Measurements from ENCODE around the gene ZNF784.

The ZNF784 gene

DNA sequence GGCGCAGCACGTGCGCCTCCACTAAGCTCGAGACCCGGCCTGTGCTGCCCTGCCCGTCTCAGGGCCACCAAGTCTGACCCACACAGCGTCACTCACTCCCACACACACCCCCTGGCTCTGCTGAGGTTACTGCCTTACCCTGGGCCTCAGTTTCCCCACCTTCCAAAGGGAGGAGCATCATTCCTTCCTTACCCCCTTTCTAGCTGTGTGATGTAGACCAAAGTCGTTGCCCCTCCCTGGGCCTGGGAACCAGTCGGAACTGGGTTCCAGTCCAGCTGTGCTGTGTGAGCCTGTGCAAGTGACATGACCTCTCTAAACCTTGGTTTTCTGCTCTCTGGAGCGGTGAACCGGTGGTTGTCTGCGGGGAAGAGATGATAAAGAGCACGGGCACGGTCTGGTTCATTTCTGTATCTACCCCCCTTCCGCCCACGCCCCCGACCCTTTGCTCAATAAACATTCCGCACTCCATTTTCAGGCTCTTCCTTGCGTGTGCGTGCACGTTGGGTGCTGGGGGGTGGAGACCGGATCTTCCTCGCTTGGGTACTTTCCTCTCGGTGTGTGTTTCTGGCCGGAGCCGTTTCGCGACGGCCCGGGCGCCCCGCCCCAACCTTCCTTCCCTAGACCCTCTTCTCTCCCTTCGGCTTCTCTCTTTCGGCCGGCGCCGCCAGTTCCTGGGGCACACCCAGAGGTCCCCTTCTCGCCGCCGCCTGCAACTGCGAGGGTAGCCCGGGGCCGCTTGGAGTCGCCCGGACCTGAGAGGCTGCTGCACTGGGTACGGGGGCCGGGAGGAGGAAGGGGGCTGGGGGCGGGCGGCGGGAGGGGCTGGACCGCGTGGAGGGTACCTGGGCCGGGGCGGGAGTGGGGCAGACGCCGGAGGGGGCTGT is 18.9 kb upstream of the ZNF784 start, which contains the start of gene ZNF581 (continued):
- TF ChIP-seq SP3 (tag by site-specific recombination; IDR thresholded peaks at IDR 0.05), result peak; percentile 95
- peak; percentile 83 for TF ChIP-seq KLF10 (tag by site-specific recombination; IDR thresholded peaks at IDR 0.05)
- TF ChIP-seq ZNF514 (tag by site-specific recombination; IDR thresholded peaks at IDR 0.05), result no peak
- TF ChIP-seq GLIS2 (tag by site-specific recombination; IDR thresholded peaks at IDR 0.05), result peak; percentile 38; the same call in 1 of the 2 replicates
- TF ChIP-seq, protein P1, sequence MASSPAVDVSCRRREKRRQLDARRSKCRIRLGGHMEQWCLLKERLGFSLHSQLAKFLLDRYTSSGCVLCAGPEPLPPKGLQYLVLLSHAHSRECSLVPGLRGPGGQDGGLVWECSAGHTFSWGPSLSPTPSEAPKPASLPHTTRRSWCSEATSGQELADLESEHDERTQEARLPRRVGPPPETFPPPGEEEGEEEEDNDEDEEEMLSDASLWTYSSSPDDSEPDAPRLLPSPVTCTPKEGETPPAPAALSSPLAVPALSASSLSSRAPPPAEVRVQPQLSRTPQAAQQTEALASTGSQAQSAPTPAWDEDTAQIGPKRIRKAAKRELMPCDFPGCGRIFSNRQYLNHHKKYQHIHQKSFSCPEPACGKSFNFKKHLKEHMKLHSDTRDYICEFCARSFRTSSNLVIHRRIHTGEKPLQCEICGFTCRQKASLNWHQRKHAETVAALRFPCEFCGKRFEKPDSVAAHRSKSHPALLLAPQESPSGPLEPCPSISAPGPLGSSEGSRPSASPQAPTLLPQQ (tag by site-specific recombination; IDR thresholded peaks at IDR 0.05), result peak; percentile 80
- no peak for TF ChIP-seq ZNF211 (tag by site-specific recombination; IDR thresholded peaks at IDR 0.05; ENCODE audit: low read depth)
- TF ChIP-seq HOXD13 (CRISPR knock-in tag; IDR thresholded peaks at IDR 0.05; ENCODE audit: borderline replicate concordance), result peak; percentile 74; the same call in 1 of the 2 replicates
- TF ChIP-seq ZNF555 (tag by site-specific recombination; conservative IDR thresholded peaks at IDR 0.05), result no peak
- TF ChIP-seq OSR2 (tag by site-specific recombination; IDR thresholded peaks at IDR 0.05), result 0 out of 2 replicates have a peak, but pooled peaks have one; percentile 14
- TF ChIP-seq ZNF843 (tag by site-specific recombination; IDR thresholded peaks at IDR 0.05), result peak; percentile 71; the same call in 1 of the 2 replicates
- TF ChIP-seq ZNF529 (tag by site-specific recombination; IDR thresholded peaks at IDR 0.05; ENCODE audit: insufficient replicate concordance), result no peak
- no peak for TF ChIP-seq ZNF16 (tag by site-specific recombination; IDR thresholded peaks at IDR 0.05; ENCODE audit: low read depth)
- no peak for TF ChIP-seq ZNF621 (tag by site-specific recombination; IDR thresholded peaks at IDR 0.05)
- TF ChIP-seq ZNF114 (tag by site-specific recombination; IDR thresholded peaks at IDR 0.05), result no peak
- no peak for TF ChIP-seq ZNF701 (tag by site-specific recombination; IDR thresholded peaks at IDR 0.05)
- no peak for TF ChIP-seq ZNF548 (tag by site-specific recombination; IDR thresholded peaks at IDR 0.05)
- no peak; the same call in 1 of the 2 replicates for TF ChIP-seq GLIS1 (tag by site-specific recombination; IDR thresholded peaks at IDR 0.05)
- peak; percentile 74 for TF ChIP-seq ZSCAN30 (tag by site-specific recombination; IDR thresholded peaks at IDR 0.05)
- TF ChIP-seq ZNF335 (tag by site-specific recombination; conservative IDR thresholded peaks at IDR 0.05), result peak; percentile 57
- peak; percentile 86 for TF ChIP-seq ZNF24 (tag by site-specific recombination; IDR thresholded peaks at IDR 0.05)
- TF ChIP-seq ZNF174 (tag by site-specific recombination; IDR thresholded peaks at IDR 0.05), result no peak
- TF ChIP-seq, protein P2, sequence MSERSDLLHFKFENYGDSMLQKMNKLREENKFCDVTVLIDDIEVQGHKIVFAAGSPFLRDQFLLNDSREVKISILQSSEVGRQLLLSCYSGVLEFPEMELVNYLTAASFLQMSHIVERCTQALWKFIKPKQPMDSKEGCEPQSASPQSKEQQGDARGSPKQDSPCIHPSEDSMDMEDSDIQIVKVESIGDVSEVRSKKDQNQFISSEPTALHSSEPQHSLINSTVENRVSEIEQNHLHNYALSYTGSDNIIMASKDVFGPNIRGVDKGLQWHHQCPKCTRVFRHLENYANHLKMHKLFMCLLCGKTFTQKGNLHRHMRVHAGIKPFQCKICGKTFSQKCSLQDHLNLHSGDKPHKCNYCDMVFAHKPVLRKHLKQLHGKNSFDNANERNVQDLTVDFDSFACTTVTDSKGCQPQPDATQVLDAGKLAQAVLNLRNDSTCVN (tag by site-specific recombination; optimal IDR thresholded peaks at IDR 0.05), result peak; percentile 83
- no peak for TF ChIP-seq ZNF658 (tag by site-specific recombination; IDR thresholded peaks at IDR 0.05)
- no peak for TF ChIP-seq IKZF3 (tag by site-specific recombination; IDR thresholded peaks at IDR 0.05)
- TF ChIP-seq, protein P3, sequence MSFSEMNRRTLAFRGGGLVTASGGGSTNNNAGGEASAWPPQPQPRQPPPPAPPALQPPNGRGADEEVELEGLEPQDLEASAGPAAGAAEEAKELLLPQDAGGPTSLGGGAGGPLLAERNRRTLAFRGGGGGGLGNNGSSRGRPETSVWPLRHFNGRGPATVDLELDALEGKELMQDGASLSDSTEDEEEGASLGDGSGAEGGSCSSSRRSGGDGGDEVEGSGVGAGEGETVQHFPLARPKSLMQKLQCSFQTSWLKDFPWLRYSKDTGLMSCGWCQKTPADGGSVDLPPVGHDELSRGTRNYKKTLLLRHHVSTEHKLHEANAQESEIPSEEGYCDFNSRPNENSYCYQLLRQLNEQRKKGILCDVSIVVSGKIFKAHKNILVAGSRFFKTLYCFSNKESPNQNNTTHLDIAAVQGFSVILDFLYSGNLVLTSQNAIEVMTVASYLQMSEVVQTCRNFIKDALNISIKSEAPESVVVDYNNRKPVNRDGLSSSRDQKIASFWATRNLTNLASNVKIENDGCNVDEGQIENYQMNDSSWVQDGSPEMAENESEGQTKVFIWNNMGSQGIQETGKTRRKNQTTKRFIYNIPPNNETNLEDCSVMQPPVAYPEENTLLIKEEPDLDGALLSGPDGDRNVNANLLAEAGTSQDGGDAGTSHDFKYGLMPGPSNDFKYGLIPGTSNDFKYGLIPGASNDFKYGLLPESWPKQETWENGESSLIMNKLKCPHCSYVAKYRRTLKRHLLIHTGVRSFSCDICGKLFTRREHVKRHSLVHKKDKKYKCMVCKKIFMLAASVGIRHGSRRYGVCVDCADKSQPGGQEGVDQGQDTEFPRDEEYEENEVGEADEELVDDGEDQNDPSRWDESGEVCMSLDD (tag by site-specific recombination; IDR thresholded peaks at IDR 0.05), result peak; percentile 96
- TF ChIP-seq ZNF292 (tag by site-specific recombination; IDR thresholded peaks at IDR 0.05; ENCODE audit: borderline replicate concordance, low read depth), result no peak
- peak; percentile 61 for TF ChIP-seq SP2 (tag by site-specific recombination; IDR thresholded peaks at IDR 0.05)
- TF ChIP-seq, protein P4, sequence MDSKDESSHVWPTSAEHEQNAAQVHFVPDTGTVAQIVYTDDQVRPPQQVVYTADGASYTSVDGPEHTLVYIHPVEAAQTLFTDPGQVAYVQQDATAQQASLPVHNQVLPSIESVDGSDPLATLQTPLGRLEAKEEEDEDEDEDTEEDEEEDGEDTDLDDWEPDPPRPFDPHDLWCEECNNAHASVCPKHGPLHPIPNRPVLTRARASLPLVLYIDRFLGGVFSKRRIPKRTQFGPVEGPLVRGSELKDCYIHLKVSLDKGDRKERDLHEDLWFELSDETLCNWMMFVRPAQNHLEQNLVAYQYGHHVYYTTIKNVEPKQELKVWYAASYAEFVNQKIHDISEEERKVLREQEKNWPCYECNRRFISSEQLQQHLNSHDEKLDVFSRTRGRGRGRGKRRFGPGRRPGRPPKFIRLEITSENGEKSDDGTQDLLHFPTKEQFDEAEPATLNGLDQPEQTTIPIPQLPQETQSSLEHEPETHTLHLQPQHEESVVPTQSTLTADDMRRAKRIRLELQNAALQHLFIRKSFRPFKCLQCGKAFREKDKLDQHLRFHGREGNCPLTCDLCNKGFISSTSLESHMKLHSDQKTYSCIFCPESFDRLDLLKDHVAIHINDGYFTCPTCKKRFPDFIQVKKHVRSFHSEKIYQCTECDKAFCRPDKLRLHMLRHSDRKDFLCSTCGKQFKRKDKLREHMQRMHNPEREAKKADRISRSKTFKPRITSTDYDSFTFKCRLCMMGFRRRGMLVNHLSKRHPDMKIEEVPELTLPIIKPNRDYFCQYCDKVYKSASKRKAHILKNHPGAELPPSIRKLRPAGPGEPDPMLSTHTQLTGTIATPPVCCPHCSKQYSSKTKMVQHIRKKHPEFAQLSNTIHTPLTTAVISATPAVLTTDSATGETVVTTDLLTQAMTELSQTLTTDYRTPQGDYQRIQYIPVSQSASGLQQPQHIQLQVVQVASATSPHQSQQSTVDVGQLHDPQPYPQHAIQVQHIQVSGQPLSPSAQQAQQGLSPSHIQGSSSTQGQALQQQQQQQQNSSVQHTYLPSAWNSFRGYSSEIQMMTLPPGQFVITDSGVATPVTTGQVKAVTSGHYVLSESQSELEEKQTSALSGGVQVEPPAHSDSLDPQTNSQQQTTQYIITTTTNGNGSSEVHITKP (tag by site-specific recombination; IDR thresholded peaks at IDR 0.05), result peak; percentile 86
- TF ChIP-seq ZNF571 (tag by site-specific recombination; IDR thresholded peaks at IDR 0.05), result no peak
- TF ChIP-seq ZFP41 (tag by site-specific recombination; IDR thresholded peaks at IDR 0.05; ENCODE audit: borderline replicate concordance), result no peak
